GM21825 (cell line): ENCODE measurements around the gene CD200R1.
"Not testable (repeated sequence)": the region's sequence is repeated elsewhere in the genome, so short reads cannot be mapped to it uniquely, and the experiment has no call there.

Experiments
- ATAC-seq: cut with Tn5 transposase; IDR thresholded peaks from one replicate; pipeline ENCODE4 v1.9.1; 2021; ENCODE audit warnings: mild to moderate bottlenecking, moderate library complexity; ENCODE audit not compliant: unreplicated experiment

Gene CD200R1

DNA sequence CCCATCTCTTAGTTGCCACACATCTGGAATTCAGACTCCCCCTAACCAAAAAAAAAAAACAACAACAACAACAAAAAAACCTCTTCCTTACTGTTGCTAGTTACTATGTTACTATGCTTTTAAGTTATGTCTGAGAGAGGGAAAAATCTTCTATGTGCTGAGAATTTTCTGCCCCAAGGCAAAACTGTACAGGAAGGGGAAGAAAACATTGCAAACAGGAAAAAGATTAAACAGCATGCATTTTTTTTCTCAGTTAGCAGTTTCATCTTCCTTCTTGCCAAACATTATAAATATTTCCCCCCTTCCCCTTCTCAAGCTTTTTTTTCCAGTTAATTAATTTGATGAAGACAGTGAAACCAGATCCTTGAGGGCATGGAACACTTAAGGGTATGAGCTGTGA lies 1.1 kb upstream of the CD200R1 start:
- no peak for ATAC-seq

DNA sequence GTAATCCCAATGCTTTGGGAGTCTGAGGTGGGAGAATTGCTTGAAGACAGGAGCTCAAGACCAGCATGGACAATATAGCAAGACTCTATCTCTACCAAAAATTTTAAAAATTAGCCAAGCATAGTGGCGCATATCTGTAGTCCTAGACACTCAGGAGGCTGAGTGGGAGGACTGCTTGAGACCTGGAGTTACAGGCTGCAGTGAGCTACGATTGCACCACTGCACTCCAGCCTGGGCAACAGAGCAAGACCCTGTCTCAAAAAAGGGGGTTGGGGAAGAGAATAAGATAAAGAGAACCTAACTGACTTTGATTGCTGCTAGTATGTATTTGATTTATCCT lies 755 bp downstream of the CD200R1 start:
- ATAC-seq, result peak; percentile 28

DNA sequence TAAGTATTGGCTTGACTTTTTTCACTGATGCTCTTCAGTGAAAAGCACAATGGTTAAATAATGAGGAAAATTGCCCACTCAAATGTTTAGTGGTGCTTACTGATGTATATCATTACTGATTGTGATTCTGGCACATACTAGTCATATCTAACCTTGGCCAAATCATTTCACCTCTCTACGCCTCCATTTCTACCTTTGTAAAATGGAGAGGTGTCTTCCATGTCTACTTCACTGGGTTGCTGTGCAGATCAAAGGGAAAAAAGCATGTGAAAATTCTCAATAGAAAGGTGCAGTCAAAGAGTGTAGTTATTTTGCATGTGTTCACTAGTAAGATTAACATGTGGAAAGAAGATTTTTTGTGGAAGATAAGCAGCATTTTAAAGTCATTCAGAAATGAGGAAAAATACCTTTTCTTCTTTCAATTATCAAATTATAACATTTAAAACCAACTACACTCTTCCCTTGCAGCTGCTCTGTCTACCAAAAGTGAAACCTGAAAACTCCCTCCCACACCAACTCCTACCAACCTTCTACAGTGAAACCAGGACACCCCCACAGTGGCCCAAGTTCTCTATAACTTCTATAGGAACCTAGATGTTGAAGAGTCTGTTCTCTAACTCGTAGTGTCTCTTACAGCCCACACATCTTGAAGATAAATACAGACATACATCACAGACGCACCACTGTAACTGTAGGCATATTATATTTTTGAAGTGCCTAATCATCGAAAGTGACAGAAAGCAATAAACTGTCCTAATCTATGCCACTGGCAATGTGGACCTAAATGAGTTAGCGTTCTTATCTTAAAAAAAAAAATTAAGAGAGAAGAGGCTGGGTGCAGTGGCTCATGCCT lies 1.4 kb downstream of the CD200R1 start:
- ATAC-seq, result peak; percentile 85

DNA sequence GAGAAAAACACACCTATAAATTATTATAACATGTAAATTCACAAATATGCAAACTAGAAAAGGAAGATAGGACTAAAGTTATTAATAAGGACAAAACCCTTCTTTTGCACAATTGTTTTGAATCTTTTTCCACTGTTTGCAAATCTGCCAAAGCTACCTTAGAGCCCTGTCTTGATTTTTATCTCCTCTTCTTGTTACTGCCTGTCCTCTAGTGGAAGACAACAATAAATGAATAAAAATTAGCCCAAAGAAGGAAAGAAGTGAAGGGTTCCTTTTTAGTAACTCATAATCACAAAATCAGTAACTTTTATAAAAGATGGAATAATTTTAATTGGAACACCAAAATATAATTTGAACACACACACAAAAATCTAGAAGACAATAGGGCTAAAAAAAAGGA lies 2.7 kb downstream of the CD200R1 start:
- no peak for ATAC-seq

GRCh38 chr3:112967828-112968227 lies 7.1 kb downstream of the CD200R1 start:
- ATAC-seq, result no peak

DNA sequence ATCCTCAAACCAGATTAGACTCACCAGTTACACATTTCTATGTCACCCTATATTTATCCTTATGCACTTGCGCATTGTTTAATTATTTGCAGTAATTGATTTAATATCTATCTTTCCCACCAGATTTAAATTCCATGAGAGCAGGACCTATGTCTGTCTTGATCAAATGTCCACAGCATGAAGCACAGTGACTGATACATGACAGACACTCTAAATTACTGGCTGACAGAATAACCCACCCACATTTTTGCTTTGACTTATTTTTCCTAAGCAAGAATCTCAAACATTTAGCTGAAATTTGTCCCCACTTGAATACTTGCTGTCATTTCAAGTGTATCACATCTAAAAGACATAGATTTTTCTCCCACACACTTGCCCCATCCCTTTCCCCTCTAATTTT lies 7.5 kb downstream of the CD200R1 start:
- ATAC-seq, result no peak

DNA sequence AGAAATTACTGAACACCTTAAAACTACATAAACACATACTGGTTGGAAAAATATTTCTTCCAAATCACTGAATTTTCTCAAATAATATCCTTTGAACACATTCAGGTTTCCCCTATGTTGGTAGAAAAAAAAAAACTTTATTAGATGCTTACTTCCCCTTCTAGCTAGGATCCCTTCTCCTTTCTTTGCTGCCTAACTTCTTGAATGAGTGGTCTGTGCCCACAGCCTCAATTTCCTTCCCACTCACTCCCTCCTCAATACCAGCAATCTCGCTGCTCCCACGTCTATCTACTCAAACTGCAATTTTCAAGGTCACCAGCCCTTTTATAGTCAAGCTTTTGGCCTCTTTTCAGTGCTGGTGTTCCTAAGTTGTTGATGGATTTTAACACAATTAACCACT lies 8.3 kb downstream of the CD200R1 start:
- no peak for ATAC-seq

- no peak for ATAC-seq
These were observed 9.2 kb downstream of the CD200R1 start for GRCh38 chr3:112965656-112966055.

DNA sequence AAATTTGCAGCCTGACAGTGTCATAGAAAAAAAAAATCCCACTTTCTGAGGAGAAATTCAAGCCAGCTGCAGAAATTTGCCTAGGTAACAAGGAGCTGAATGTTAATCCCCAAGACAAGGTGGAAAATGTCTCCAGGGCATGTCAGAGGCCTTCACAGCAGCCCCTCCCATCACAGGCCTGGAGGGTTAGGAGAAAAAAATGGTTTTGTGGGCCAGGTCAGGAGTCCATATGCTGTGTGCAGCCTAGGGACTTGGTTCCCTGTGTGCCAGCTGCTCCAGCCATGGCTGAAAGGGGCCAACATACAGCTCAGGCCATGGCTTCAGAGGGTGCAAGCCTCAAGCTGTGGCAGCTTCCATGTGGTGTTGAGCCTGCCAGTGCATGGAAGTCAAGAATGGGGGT lies 11.2 kb downstream of the CD200R1 start:
- ATAC-seq, result no peak

DNA sequence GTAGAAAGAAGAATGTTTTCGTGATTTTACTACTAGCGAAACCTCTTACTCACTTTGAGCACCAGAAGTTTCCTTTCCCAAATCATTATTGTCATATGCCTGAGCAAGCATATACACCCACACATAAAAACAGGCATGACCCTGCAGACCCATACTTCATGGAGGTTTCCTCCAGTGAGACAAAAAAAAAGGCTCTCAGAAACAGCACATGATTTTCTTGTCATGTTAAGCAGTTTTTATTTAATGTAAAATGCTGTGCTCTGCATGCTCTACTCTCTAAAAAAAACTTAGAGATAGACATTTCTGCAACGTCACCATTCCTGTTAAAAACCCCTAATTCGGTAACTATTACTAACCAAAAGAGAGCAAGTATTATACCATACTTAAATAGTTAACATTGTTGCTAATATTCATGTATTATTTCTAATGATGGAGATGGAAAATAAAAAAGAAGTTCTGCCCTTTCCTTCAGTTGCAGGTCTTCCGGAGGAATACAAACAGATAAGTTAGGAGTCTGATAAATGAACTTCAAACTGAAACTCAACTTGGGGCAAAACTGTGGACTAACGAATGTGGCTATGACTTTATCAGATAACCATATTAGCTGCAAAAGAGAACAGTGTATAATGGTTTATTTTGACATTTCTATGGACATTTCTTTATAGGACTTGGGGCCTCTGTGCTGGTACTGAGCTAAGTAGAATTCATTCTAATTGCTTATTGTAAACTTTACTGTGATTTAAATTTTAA lies 15.9 kb downstream of the CD200R1 start:
- ATAC-seq, result peak; percentile 70

- ATAC-seq, result no peak
These were observed 18.6 kb downstream of the CD200R1 start for GRCh38 chr3:112956351-112956750.

- no peak for ATAC-seq
These were observed 26.5 kb downstream of the CD200R1 start for GRCh38 chr3:112948346-112948838.

GRCh38 chr3:112931736-112932521 lies 43.0 kb downstream of the CD200R1 start:
- ATAC-seq, result no peak

DNA sequence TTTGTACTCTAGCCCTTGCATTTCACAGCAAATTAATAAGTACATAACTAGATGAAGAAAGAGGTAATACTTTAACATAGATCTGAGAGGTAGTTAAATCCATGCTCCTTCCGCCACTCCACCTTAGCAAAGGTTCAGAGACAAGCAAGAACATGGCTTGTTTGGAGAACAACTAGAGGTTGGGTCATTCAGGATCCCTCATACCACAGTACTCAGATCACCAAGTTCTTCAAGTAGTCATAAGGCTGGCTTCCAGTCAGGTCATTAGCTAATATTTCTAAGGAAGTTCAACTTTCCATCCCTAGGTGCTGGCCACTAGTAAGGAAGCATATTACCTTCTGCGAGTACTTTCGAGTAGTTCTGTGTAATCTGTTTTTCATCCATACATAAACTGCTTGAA lies 44.1 kb downstream of the CD200R1 start:
- no peak for ATAC-seq

DNA sequence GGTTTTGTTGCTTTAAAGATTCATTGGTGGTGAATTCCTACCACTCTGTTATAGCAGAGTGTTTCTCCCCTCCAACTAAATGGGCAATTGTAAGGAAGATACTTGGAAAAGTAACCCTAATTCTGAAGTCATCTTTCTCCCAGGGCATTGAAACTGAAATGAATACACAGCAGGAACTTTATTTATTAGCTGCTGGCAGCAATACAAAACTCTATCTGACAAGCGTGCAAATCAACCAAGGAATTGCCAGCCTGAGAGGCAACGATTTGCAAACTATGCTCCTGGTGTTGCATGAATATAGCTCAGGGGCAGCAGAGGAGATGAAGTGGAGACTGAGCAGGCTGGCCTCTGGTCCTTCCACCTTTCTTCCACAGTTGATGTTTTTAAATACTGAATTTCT lies 48.9 kb downstream of the CD200R1 start:
- ATAC-seq, result no peak

GRCh38 chr3:112925560-112925959 lies 49.3 kb downstream of the CD200R1 start:
- no peak for ATAC-seq

GRCh38 chr3:112919541-112919940 lies 55.4 kb downstream of the CD200R1 start:
- ATAC-seq, result not testable (repeated sequence)

DNA sequence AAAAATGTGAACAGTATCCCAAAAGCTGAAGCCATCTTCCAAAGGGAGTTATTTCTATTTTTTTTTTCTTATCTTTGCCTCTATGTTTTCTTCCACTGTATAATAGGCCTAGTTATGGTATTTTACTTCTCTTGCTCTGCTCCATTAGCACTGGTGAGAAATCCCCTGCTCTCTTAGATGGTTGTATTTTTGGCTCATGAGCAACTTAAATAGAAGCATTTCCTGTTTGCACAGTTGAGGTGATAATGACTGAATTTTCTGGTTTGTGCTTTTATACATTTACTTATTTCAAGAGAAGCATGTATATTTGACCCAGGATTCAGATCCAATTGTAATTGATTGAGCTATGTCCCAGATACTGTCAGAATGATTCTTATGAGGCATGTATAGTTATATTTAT lies 66.7 kb downstream of the CD200R1 start:
- ATAC-seq, result peak; percentile 99

DNA sequence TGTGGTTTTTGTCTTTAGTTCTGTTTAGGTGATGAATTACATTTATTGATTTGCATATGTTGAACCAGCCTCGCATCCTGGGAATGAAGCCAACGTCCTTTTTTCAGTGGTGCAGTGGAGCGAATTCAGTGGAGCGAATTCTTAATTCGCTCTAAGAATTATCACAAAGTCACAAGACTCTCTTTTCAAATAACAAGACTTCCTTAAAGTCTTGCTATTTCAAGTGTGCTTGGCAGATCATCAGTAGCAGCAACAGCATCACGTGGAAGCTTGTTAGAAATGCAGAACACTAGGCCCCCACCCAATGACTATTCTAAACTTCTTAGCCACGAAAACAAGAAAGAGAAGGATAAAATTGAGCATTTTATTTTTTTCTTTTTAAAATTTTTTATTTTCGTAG lies 70.1 kb downstream of the CD200R1 start:
- no peak for ATAC-seq

- ATAC-seq, result no peak
These were observed 74.8 kb downstream of the CD200R1 start for GRCh38 chr3:112900113-112900512.

DNA sequence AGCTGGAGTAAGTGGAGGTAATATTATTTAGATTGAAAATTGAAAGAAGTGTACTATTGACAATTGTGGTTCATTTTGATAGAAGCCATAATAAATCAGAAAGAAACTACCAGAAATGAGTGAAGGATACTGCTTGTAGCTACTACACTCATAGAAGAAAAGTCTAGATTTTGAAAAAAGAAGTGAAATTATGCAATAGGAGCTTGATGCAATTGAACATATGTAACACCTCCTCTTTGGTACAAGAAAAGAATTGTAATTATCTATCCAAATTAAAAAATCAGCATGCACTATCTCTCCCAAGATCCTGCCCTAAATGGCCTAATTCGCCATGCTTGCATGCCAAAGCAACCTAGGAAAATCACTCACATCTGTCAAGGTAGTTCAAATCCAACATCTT lies 77.1 kb downstream of the CD200R1 start:
- ATAC-seq, result no peak
